Subcutaneous adipose tissue (tissue), 4 donors: ENCODE data around the gene NSMCE4A. TPM values are rescaled to one million over a fixed set of nuclear protein-coding genes. Genes with fewer than 3 reads are reported as not detected.

Source experiments
- CTCF ChIP-seq: fragments of 450-650 bp; IDR thresholded peaks from one replicate; pipeline ENCODE4 v1.5.1; 2016; ENCODE audit warnings: low read depth, mild to moderate bottlenecking, control low read depth, antibody characterized with exemption, moderate library complexity
- total RNA-seq, 4 donors: library from RNA; depleted of rRNA; stranded (reverse); fragments of >200 nt; gene quantifications; one replicate each; pipeline ENCODE4 v1.1.0, GENCODE V29; 2016

Gene NSMCE4A
- total RNA-seq, 4 donors from 2014 or later = 86.3 to 99.3 (median 91.0) TPM

- TF ChIP-seq CTCF = no peak
These were observed 24.3 kb upstream of the NSMCE4A start for GRCh38 chr10:121999301-121999700.

GRCh38 chr10:121998462-121998861 lies 23.4 kb upstream of the NSMCE4A start:
- TF ChIP-seq CTCF = no peak

- TF ChIP-seq CTCF = no peak
These were observed 19.5 kb upstream of the NSMCE4A start for GRCh38 chr10:121994429-121994941.

- no peak for TF ChIP-seq CTCF
These were observed 15.1 kb upstream of the NSMCE4A start for GRCh38 chr10:121990015-121990677.

GRCh38 chr10:121988361-121989324 lies 13.6 kb upstream of the NSMCE4A start, which contains the start of gene TACC2:
TSS of gene TACC2 (plus strand) at chr10:121989163. CDS start at chr10:122021982, 32,819 bp downstream.
- no peak for TF ChIP-seq CTCF

GRCh38 chr10:121984463-121984862 lies 9.4 kb upstream of the NSMCE4A start:
- no peak for TF ChIP-seq CTCF

- TF ChIP-seq CTCF = no peak
These were observed 8.8 kb upstream of the NSMCE4A start for GRCh38 chr10:121983852-121984251.
